Measurements from ENCODE around the gene SCTR. TPM values are rescaled to one million over a fixed set of nuclear protein-coding genes. Genes with fewer than 3 reads are reported as not detected.

SCTR gene
- total RNA-seq, 1 experiment from 2014 or later, result not detected

DNA sequence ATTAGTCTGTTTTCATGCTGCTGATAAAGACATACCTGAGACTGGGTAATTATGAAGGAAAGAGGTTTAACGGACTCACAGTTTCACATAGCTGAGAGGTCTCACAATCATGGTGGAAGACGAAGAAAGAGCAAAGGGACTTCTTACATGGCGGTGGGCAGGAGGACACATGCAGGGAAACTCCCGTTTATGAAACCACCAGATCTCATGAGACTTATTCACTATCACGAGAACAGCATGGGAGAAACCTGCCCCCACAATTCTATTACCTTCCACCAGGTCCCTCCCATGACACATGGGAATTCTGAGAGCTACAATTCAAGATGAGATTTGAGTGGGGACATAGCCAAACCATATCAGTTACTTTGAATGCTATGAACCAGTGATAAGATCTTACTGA lies 44.1 kb downstream of the SCTR start:
- POLR2A ChIA-PET, result no interaction called here
- no peaks in the 10 kb centered on the region for H3K36me3 ChIP-seq (ENCODE audit: control insufficient read depth, insufficient read depth, low read length)
- TF ChIP-seq SIN3A (IDR thresholded peaks at IDR 0.05; ENCODE audit: borderline replicate concordance, insufficient read depth, low read depth, low read length) (no peak), TCF7L2 (IDR thresholded peaks at IDR 0.05; ENCODE audit: low read depth, low read length) (no peak), REST (IDR thresholded peaks at IDR 0.05; ENCODE audit: insufficient read depth in 1 of 2, low read depth in 2 of 2, low read length in 1 of 2) (no peak), POLR2AphosphoS5 (IDR thresholded peaks at IDR 0.05; ENCODE audit: low read depth, low read length) (no peak), CTCF (IDR thresholded peaks at IDR 0.05) (no peak)
- no peak overlapping the region for H3K4me3 ChIP-seq (ENCODE audit: low read depth in 2 of 2, low read length in 2 of 2)
- BruUV-seq (replicated peaks), result no TSS peak
- no peak overlapping the region for H3K27ac ChIP-seq (ENCODE audit: low read length)
- no peaks in the 10 kb centered on the region for H3K9me3 ChIP-seq (ENCODE audit: control insufficient read depth, insufficient read depth, low read depth, low read length)
- H3K4me1 ChIP-seq (ENCODE audit: control insufficient read depth, insufficient read depth, low read length), result peaks cover 4% of the 10 kb centered on the region
- intact Hi-C loops (cut with micrococcal nuclease; ENCODE audit: unreplicated experiment) (no loop called here), in situ Hi-C loops (cut with HindIII; ENCODE audit: low pct_unique_long_range_greater_than_20kb, low sequenced_read_pairs) (no loop called here)
- DNase-seq (ENCODE audit: low read depth, low spot score), result no peak
- CTCF ChIA-PET, result interaction anchor here (0.7 kb wide), 1 partner anchor 10 kb away, joined by 3 read pairs; no protein-coding TSS in a partner anchor
- no peak for ATAC-seq
- H3K27me3 ChIP-seq (ENCODE audit: control insufficient read depth, insufficient read depth, low read length), result no peaks in the 10 kb centered on the region

- H3K27me3 ChIP-seq (ENCODE audit: control insufficient read depth, insufficient read depth, low read length), result no peaks in the 10 kb centered on the region
- POLR2A ChIA-PET, result no interaction called here
- no peaks in the 10 kb centered on the region for H3K9me3 ChIP-seq (ENCODE audit: control insufficient read depth, insufficient read depth, low read depth, low read length)
- H3K27ac ChIP-seq (ENCODE audit: low read length), result no peak overlapping the region
- CTCF ChIA-PET, result interaction anchor here (0.7 kb wide), 1 partner anchor 362 kb away, joined by 3 read pairs; no protein-coding TSS in a partner anchor
- ATAC-seq, result no peak
- no peak for DNase-seq (ENCODE audit: low read depth, low spot score)
- no peak for TF ChIP-seq REST (IDR thresholded peaks at IDR 0.05; ENCODE audit: insufficient read depth in 1 of 2, low read depth in 2 of 2, low read length in 1 of 2)
- no peak for TF ChIP-seq POLR2AphosphoS5 (IDR thresholded peaks at IDR 0.05; ENCODE audit: low read depth, low read length)
- no peak for TF ChIP-seq SIN3A (IDR thresholded peaks at IDR 0.05; ENCODE audit: borderline replicate concordance, insufficient read depth, low read depth, low read length)
- TF ChIP-seq CTCF (IDR thresholded peaks at IDR 0.05), result no peak
- no peak for TF ChIP-seq TCF7L2 (IDR thresholded peaks at IDR 0.05; ENCODE audit: low read depth, low read length)
- H3K4me1 ChIP-seq (ENCODE audit: control insufficient read depth, insufficient read depth, low read length), result peaks cover 4% of the 10 kb centered on the region
- no TSS peak for BruUV-seq (replicated peaks)
- H3K36me3 ChIP-seq (ENCODE audit: control insufficient read depth, insufficient read depth, low read length), result no peaks in the 10 kb centered on the region
- H3K4me3 ChIP-seq (ENCODE audit: low read depth in 2 of 2, low read length in 2 of 2), result no peak overlapping the region
- in situ Hi-C loops (cut with HindIII; ENCODE audit: low pct_unique_long_range_greater_than_20kb, low sequenced_read_pairs) (no loop called here), intact Hi-C loops (cut with micrococcal nuclease; ENCODE audit: unreplicated experiment) (no loop called here)
Measured at GRCh38 chr2:119478978-119479295, 45.3 kb downstream of the SCTR start.

Measured in Panc1 (cell line).